Omental fat pad (tissue), 4 donors: ENCODE measurements around the gene ACSM2B. TPM values are rescaled to one million over a fixed set of nuclear protein-coding genes. Genes with fewer than 3 reads are reported as not detected.
"Not testable (repeated sequence)": the region's sequence is repeated elsewhere in the genome, so short reads cannot be mapped to it uniquely, and the experiment has no call there.

Experiments used
- ATAC-seq: fragments of 150-250 bp; one replicate; pipeline ENCODE4 v1.9.1; 2016; ENCODE audit warnings: mild to moderate bottlenecking, moderate library complexity; ENCODE audit not compliant: low FRiP score
- DNase-seq: peaks from one replicate; pipeline ENCODE4 v3.0.0-alpha.2; 2019; ENCODE audit warnings: low spot score
- total RNA-seq, 4 donors: library from RNA; depleted of rRNA; stranded (reverse); fragments of >200 nt; gene quantifications; one replicate each; pipeline ENCODE4 v1.1.0, GENCODE V29; 2016
- TF ChIP-seq, protein P1 (sequence below), 3 donors: fragments of 450-650 bp; IDR thresholded peaks; one replicate each; pipeline ENCODE4 v1.5.1; 2016 to 2017; ENCODE audit warnings: antibody characterized with exemption in 3 of 3, mild to moderate bottlenecking in 3 of 3, moderate library complexity in 2 of 3

The ACSM2B gene
- total RNA-seq, 4 donors from 2014 or later: 0.12 TPM; not detected in 3

DNA sequence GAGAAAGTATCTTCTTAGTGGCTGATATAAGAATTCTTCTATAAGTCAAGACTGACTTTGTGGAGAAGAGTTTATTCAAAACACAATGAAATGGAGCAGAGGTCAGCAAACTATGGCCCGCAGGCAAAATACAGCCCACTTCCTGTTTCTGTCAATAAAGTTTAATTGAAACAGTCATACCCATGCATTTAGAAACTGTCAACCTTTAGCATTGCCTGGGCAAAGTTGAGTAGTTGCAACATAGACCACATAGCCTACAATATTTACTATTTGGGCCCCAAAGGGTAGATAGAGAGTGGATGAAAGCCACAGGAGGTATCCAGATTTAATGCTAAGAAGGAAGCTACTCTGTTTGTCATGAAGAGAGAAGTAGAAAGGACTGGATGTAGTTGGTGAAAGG lies 38.0 kb downstream of the ACSM2B start:
- ATAC-seq: no peak
- no peak for DNase-seq
- TF ChIP-seq, protein P1, sequence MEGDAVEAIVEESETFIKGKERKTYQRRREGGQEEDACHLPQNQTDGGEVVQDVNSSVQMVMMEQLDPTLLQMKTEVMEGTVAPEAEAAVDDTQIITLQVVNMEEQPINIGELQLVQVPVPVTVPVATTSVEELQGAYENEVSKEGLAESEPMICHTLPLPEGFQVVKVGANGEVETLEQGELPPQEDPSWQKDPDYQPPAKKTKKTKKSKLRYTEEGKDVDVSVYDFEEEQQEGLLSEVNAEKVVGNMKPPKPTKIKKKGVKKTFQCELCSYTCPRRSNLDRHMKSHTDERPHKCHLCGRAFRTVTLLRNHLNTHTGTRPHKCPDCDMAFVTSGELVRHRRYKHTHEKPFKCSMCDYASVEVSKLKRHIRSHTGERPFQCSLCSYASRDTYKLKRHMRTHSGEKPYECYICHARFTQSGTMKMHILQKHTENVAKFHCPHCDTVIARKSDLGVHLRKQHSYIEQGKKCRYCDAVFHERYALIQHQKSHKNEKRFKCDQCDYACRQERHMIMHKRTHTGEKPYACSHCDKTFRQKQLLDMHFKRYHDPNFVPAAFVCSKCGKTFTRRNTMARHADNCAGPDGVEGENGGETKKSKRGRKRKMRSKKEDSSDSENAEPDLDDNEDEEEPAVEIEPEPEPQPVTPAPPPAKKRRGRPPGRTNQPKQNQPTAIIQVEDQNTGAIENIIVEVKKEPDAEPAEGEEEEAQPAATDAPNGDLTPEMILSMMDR (IDR thresholded peaks at IDR 0.05): no peak

DNA sequence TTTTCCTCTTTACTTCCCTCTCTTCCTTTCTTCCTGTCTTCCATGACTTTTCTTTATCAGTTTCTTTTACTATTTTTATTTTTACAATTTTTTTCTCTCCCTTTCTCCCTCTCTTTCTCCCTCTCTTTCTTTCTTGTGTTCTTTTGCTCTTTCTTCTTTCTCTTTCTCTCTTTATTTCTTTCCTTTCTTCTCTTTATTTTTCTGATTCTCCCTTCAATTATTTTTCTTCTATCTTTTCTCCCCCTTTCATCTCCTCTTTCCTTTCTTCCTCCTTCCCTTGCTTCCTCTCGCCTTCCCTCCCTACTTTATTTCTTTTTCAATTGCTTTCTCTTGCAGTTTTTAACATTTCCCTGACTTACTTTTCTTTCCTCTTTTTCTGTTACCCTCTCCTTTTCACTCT lies 39.5 kb downstream of the ACSM2B start:
- ATAC-seq: not testable (repeated sequence)

DNA sequence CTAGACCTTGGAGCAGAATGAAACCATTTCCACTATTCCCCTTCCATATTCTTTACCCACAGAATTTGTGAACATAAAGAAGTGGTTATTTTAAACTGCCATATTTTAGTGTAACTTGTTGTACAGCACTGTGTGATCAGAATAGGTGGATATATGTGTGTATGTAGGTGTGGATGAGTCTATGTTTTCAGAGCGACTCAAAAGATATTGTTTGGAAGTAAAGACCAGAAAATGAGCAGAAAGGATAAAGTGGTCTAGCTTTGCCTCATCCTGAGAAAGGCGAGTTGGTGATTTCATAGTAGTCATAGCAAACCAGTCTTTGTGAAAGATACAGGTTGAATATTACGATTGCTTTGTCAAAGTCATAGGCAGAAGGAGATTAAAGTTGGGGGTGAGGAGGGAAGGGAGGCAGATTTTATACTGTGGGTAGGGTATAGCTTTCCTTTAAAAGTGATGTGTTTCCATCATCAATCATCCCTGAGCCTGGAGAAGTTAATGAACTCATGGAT lies 43.8 kb downstream of the ACSM2B start:
- not testable (repeated sequence) for DNase-seq, ATAC-seq

More for the DNA sequence above, 39.5 kb downstream of the ACSM2B start:
- not testable (repeated sequence) for DNase-seq

DNA sequence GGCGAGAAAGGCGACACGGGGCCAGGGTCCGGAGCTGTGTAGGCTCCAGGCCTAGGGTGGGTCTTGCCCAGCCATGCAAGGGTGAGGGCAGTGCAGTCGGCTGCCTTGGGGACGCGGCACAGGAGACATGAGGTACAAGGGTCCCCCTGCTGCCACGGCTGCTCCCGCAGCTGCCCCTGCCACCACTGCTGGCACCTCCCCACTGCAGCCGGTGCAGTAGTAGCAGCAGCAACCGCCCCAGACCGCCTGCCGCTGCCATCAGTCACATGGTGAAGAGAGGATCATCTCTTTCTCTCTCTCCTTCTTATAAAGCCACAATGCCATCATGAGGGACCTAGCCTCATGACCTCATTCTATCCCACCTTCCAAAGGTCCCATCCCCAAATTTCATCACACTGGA lies 44.4 kb downstream of the ACSM2B start:
- not testable (repeated sequence) for DNase-seq, ATAC-seq

DNA sequence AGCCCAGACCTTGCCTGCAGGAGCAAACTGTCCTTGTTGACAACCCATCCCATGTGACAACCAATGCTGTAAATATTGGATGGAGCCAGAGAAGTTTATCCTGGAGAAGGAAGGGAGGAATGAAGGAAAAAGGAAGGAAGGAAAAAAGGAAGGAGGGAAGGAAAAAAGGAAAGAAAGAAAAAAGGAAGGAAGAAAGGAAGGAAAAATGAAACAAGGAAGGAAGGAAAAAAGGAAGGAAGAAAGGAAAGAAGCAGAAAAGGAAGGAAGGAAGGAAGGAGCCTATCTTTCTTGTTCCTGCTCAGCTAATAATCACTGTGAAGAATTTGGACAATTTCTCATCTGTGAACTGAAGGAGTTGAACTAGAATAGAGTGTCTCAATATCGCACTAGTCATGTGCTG lies 56.1 kb downstream of the ACSM2B start:
- no peak for ATAC-seq
- TF ChIP-seq, protein P1 (IDR thresholded peaks at IDR 0.05): no peak
- DNase-seq: no peak

DNA sequence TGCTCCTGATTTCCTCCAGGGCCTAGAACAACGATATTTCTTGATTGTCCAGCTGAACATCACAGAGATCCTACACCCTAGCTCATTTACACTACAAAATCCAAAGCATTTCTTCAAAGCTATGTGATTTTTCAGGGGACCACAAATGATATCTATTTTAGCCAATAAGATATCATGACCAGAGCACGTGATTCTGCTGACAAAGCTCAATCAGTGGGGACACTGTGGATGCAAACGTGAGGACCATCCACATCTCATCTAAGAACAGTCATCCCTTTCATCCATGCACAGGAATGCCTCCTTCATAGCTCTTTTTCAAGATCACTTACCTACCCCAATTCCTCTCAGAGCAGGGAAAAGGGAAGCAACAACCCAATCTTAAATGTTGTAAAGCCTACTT lies 56.9 kb downstream of the ACSM2B start:
- no peak for DNase-seq
- TF ChIP-seq, protein P1 (IDR thresholded peaks at IDR 0.05): no peak
- ATAC-seq: no peak

DNA sequence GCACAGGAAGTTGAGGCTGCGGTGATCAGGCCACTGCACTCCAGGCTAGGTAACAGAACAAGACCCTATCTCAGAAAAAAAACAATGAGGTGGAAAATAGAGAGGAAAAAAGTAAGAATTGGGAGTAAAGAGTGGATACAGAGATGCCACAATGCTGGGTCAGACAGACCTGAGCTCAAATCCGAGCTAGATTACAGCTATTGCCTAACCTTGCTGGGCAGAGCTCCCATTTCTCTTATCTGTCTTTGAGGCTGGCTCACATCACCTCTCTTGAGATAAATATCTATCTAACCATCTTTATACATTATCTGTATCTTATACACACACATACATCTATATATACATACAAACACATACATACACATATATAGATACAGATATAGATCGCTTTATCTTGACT lies 59.0 kb downstream of the ACSM2B start:
- ATAC-seq (no peak), DNase-seq (no peak)

DNA sequence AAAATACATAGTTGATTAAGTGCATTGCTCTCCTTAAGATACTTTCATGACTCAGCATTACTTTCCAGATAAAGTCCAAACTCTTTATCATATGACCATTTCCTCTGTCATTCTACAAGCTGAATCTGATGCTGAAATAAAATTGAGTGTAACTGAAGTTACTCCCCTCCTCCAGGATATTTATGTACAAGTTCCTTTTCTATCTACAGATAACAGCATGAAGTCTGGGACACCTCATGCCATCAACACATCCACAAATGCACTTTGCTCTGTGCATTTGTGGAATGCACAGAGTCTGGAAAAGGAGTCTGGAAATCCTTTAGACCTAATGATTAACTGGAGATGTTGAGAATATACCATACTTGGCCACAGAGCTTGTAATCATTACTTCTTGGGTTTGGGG lies 60.5 kb downstream of the ACSM2B start:
- DNase-seq: no peak
- ATAC-seq: no peak
- TF ChIP-seq, protein P1 (IDR thresholded peaks at IDR 0.05): no peak

More for the DNA sequence above, 59.0 kb downstream of the ACSM2B start:
- TF ChIP-seq, protein P1 (IDR thresholded peaks at IDR 0.05): no peak

DNA sequence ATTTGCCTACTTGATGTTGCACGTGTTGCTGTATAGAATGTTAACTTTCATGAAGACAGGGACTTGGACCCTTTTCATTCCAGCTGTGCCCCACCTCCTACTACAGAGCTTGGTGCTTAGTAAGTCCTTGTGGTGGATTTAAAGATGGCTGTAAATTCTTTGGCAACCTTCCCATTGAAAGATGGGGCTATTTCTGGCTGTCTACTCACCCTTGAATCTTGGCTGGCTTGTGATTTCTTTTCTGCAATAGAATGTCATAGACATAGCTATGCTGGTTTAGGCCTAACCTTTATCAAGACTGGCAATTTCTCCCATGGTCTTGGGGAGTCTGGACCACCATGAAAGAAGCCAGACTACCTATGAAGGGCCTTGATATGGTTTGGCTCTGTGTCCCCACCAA lies 65.8 kb downstream of the ACSM2B start:
- ATAC-seq (no peak), DNase-seq (no peak)
- TF ChIP-seq, protein P1 (IDR thresholded peaks at IDR 0.05): no peak
